Tibial artery (tissue), 4 donors: Measurements from ENCODE around the gene PDLIM7.

ENCODE experiments used
- DNase-seq, 2 donors: peaks; one replicate each; pipeline ENCODE4 v3.0.0-alpha.2; 2019
- H3K27ac ChIP-seq, 2 donors: fragments of 200-600 bp; sonication (generic) in 1 of 2; 1 replicate in 1 of 2; 2 replicates in 1 of 2; pipeline ENCODE4 v1.5.1; 2018 to 2019; ENCODE audit warnings: mild to moderate bottlenecking in 1 of 2
- H3K27me3 ChIP-seq, 2 donors: fragments of 200-600 bp; sonication (generic) in 1 of 2; one replicate each; pipeline versions ENCODE4 v1.5.1 to v1.6.0; 2016 to 2019
- H3K36me3 ChIP-seq, 3 donors: fragments of 200-600 bp; sonication (generic) in 2 of 3; one replicate each; pipeline ENCODE4 v1.5.1; 2016 to 2019; ENCODE audit warnings: mild to moderate bottlenecking in 2 of 3
- H3K4me1 ChIP-seq, 4 donors: fragments of 200-600 bp; sonication (generic) in 2 of 4; 1 replicate in 3 of 4; 2 replicates in 1 of 4; pipeline ENCODE4 v1.5.1; 2016 to 2019
- H3K4me3 ChIP-seq, 2 donors: fragments of 200-600 bp; sonication (generic) in 1 of 2; 1 replicate in 1 of 2; 2 replicates in 1 of 2; pipeline ENCODE4 v1.5.1; 2018 to 2019; ENCODE audit warnings: mild to moderate bottlenecking in 2 of 2
- H3K9me3 ChIP-seq, 3 donors: fragments of 200-600 bp; sonication (generic) in 1 of 3; one replicate each; pipeline ENCODE4 v1.5.1; 2016 to 2019
- intact Hi-C: fragments of 100-400 bp; cut with DNase I; formaldehyde crosslinking; loops from one replicate; pipeline ENCODE4 v1.15.0; 2023; ENCODE audit warnings: low total_unique reads
- TF ChIP-seq, protein P1 (sequence below), 2 experiments: fragments of 200-600 bp in 1 of 2; fragments of 450-650 bp in 1 of 2; IDR thresholded peaks; one replicate each; pipeline ENCODE4 v1.5.1; 2017 to 2019; ENCODE audit warnings: antibody characterized with exemption in 2 of 2, mild to moderate bottlenecking in 1 of 2, moderate library complexity in 1 of 2

Gene PDLIM7

DNA sequence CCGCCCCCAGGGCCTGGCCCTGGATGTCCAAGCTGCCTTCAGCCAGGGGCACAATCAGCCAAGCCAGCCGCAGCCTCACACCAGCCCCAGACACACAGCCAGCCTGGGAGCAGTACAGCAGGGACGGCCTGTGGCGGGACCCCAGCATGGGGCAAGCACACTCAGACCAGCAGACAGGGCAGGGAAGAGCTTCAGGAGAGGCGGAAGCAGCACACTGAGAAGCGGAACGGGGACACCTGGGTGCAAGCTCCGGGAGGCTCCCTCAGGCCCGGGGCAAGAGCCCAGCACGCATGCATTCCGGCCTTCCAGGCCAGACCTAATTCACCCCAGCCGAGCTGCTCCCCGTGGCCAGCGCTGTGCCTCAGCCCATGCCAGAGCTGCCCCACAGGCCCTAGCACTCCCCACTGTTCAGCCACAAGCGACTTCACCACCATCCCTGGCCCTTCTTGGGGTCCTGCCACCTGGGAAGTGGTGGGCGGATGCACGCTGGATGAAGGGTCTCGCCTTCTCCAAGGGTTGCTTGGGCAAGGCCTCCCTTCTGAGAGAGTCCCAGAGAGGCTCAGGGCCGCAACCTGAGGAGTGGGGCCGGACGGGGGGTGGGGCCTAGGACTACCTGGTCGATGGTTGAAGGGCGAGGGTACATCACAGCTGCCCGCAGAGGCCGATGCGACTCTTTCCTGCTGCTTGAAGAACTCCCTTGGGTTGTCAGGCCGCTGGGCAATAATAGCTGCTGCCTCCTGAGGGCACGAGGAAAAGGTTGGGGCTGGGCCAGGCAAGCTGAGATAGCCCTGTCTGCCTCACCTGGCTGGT lies 37.4 kb downstream of the PDLIM7 start:
- H3K36me3 ChIP-seq = peaks cover 5 to 36% (median 31%) of the 10 kb centered on the region in 3 donors
- peaks cover 0 to 28% (median 20%) of the 10 kb centered on the region in 4 donors for H3K4me1 ChIP-seq
- DNase-seq = no peak
- intact Hi-C loops = no loop called here
- H3K9me3 ChIP-seq = no peaks in the 10 kb centered on the region
- H3K27me3 ChIP-seq = no peaks in the 10 kb centered on the region
- TF ChIP-seq, protein P1, sequence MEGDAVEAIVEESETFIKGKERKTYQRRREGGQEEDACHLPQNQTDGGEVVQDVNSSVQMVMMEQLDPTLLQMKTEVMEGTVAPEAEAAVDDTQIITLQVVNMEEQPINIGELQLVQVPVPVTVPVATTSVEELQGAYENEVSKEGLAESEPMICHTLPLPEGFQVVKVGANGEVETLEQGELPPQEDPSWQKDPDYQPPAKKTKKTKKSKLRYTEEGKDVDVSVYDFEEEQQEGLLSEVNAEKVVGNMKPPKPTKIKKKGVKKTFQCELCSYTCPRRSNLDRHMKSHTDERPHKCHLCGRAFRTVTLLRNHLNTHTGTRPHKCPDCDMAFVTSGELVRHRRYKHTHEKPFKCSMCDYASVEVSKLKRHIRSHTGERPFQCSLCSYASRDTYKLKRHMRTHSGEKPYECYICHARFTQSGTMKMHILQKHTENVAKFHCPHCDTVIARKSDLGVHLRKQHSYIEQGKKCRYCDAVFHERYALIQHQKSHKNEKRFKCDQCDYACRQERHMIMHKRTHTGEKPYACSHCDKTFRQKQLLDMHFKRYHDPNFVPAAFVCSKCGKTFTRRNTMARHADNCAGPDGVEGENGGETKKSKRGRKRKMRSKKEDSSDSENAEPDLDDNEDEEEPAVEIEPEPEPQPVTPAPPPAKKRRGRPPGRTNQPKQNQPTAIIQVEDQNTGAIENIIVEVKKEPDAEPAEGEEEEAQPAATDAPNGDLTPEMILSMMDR (IDR thresholded peaks at IDR 0.05) = no peak
- H3K27ac ChIP-seq = no peak overlapping the region
- no peak overlapping the region for H3K4me3 ChIP-seq

DNA sequence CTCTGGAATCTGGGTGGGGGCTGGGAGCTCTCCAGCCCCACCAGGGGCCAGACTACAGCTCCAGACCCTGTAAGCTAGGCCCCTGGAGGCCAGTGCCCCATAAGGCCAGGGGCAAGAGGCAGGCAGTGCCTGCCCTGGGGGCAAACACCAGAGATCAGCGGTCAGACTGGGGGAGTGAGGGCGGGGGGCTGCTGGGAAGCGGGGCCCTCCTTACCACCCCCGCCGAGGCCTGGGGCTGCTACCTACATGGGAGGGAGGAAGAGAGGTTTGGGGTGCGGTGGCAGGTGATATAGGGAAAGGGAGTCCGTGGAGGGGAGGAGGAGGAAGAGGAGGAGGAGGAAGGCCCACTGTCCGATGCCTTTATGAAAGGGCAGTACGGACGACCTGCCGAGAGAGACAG lies 38.0 kb downstream of the PDLIM7 start:
- intact Hi-C loops = no loop called here
- Histone ChIP-seq H3K36me3 (peaks cover 0 to 33% (median 30%) of the 10 kb centered on the region in 3 donors), H3K27me3 (no peaks in the 10 kb centered on the region), H3K27ac (no peak overlapping the region), H3K9me3 (no peaks in the 10 kb centered on the region), H3K4me3 (no peak overlapping the region), H3K4me1 (peaks cover 0 to 34% (median 25%) of the 10 kb centered on the region in 4 donors)
- TF ChIP-seq, protein P1 (IDR thresholded peaks at IDR 0.05) = no peak
- DNase-seq = no peak

DNA sequence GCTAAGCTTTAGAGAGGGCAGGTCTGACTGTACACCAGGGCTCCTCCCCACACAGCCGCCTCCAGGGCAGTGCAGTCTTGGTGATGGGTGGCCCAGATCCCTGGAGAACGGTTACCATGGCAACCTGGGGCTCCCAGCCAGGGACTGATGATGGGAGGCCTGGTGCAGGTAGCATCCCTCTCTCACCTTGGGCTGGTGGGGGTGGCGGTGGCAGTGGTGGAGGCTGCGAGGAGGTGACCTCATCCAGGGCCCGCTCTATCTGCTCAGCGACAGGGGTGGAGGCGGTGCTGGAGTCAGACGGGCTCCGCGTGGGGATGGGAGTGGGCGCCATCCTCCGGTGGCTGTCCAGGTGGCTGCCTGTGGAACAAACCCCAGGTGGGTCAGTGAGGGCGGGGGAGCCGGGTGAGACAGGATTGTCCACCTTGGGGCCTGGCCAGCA lies 38.5 kb downstream of the PDLIM7 start:
- peaks cover 0 to 33% (median 30%) of the 10 kb centered on the region in 3 donors for H3K36me3 ChIP-seq
- peaks cover 0 to 38% (median 29%) of the 10 kb centered on the region in 4 donors for H3K4me1 ChIP-seq
- no peaks in the 10 kb centered on the region for H3K9me3 ChIP-seq
- TF ChIP-seq, protein P1 (IDR thresholded peaks at IDR 0.05) = no peak
- no peak for DNase-seq
- H3K4me3 ChIP-seq = no peak overlapping the region
- intact Hi-C loops = no loop called here
- H3K27me3 ChIP-seq = no peaks in the 10 kb centered on the region
- H3K27ac ChIP-seq = no peak overlapping the region

DNA sequence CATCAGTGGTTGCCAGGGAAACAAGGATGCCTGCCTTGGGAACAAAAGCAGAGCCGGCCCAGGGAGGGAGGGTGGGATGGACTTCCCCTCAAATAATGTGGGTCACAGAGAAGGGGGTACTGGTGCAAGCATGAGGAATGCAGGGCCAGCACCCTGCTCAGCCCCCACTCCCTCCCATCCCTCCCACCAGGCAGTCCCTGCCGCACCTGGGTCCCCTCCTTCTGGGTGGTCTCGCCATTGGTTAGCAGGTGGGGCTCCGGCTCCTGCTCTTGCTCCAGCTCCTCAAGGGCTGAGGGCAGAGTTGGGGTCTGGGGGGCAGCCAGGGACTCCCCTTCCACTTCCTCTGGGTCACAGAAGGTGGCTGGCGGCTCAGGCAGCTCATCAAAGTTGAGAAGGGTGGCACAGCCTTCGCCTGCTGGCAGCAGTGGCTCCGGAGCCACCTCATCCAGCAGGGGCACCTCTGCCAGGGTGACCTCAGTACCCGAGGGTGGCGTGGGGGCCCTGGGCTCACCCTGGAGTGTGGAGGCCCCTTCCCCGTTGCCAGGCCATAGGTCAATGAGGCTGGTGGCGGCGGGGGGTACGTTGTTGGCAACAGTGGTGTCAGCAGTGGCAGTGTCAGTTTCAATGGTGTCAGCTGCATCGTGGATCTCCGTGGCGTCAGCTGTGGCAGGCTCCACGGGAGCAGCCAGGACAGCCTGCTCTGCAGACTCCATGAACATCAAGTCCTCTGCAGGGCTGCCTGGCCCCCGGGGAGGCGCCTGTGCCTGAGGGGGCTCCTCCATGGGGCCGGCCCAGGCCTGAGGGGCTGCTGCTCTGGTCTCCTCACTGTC lies 39.3 kb downstream of the PDLIM7 start:
- H3K27ac ChIP-seq = peak overlapping the region; percentile 62 to 79
- DNase-seq = no peak
- H3K4me1 ChIP-seq = peaks cover 0 to 45% (median 31%) of the 10 kb centered on the region in 4 donors

More for the DNA sequence above, 39.3 kb downstream of the PDLIM7 start:
- Histone ChIP-seq H3K27me3 (peaks cover 0 to under 1% of the 10 kb centered on the region in 2 donors), H3K4me3 (no peak overlapping the region), H3K9me3 (no peaks in the 10 kb centered on the region), H3K36me3 (peaks cover 0 to 33% (median 30%) of the 10 kb centered on the region in 3 donors)
- TF ChIP-seq, protein P1 (IDR thresholded peaks at IDR 0.05) = no peak
- intact Hi-C loops = loop anchor here (2.0 kb wide), 1 partner anchor 35 kb away; no protein-coding TSS in a partner anchor
